NB4 (cell line): ENCODE data around the gene NAT8L.

ENCODE experiments used
- CTCF ChIP-seq: IDR thresholded peaks from one replicate; pipeline ENCODE4 v1.5.1; 2012; ENCODE audit warnings: low read depth, low read length
- MAX ChIP-seq: IDR thresholded peaks from 2 replicates; pipeline ENCODE4 v1.6.1; 2011; ENCODE audit warnings: low read depth, low read length
- MYC ChIP-seq: IDR thresholded peaks from 2 replicates; pipeline ENCODE4 v1.6.1; 2011; ENCODE audit warnings: low read depth, low read length
- POLR2A ChIP-seq: IDR thresholded peaks from 2 replicates; pipeline ENCODE4 v1.6.1; 2011; ENCODE audit warnings: mild to moderate bottlenecking; ENCODE audit not compliant: insufficient read length; ENCODE audit errors: extremely low read depth

- TF ChIP-seq MYC (no peak), CTCF (no peak), POLR2A (no peak), MAX (no peak)
Observed at GRCh38 chr4:2075987-2076907, 17.1 kb downstream of the NAT8L start.
